EL (cell line): ENCODE results near the gene MPG.

Source experiments
- DNase-seq: peaks from one replicate; pipeline ENCODE4 v3.0.0-alpha.2; 2016

Gene MPG

DNA sequence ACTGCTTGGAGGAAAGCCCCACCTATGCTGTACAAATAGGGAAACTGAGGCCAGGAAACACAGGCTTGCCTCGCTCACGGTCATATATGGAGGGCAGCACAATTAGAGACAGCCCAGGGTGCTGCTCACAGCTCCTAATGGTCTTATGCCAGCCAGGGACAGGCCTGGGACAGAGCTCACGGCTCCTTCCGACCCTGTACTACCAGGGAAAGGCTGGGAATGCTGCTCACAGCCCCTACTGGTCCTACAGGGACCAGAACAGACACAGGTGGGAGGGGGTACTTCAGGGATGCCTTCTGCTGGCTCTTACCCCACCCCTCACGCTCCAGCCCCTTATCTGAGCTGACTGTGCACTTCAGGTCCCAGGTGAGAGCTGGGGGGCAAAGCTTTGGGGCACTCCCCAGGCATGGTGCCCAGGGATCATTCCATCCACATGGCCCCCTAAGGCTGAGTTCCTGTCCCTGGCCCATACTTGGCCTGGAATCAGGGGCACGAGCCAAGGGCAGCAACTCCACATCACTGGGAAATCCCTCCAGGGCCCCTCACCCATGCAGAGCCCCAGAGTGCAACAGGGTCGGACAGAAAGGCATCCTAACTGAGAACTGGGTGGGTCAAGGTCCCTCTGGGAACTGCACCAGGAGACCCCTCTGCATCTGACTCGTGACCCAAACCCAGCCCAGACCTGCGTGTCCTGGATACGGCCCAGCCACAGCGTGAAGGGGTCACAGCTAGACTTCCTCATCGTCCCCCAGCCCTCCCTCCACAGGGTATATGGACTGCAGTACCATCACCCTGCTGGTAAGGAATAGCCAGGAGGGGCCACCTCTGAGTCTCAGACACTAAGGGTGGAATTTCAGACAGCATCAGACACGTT, 11.5 kb upstream of the MPG start:
- no peak for DNase-seq

DNA sequence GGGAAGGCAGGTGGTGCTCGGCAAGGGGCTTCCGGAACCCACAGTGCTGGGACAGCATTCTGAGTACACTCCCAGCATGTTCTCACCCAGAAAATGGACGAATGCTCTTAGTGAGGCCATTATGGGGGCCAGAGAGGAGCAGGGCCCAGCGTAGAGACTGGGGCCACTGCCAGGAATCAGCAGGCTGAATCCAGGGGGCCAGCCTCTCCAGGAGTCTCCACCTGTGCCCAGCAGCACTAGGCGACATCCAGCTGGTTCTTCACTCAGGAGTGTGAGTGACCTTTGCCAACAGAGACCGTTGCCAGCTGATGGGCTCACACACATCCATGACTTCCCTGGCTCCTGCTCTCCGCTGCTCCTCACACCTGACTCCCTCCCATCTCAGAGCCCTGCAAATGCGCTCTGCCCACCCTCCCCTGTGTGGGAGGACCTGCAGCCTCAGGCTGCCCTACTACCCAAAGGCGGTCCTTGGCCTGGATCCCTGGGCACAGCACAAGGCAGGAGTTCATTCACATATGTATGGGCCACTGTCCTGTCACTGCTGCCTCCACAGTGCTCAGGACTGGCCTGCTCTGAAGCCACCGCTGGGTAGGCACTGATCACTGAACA, 10.7 kb upstream of the MPG start:
- no peak for DNase-seq

- peak; percentile 66 for DNase-seq
These were observed 9.9 kb upstream of the MPG start for GRCh38 chr16:67884-68789.

DNA sequence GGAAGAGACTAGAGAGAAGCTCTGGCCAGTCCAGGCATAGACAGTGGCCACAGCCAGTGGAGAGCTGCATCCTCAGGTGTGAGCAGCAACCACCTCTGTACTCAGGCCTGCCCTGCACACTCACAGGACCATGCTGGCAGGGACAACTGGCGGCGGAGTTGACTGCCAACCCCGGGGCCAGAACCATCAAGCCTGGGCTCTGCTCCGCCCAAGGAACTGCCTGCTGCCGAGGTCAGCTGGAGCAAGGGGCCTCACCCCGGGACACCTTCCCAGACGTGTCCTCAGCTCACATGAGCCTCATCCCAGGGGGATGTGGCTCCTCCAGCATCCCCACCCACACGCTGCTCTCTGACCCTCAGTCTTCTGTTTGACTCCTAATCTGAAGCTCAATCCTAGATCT, 8.8 kb upstream of the MPG start:
- DNase-seq, result no peak

DNA sequence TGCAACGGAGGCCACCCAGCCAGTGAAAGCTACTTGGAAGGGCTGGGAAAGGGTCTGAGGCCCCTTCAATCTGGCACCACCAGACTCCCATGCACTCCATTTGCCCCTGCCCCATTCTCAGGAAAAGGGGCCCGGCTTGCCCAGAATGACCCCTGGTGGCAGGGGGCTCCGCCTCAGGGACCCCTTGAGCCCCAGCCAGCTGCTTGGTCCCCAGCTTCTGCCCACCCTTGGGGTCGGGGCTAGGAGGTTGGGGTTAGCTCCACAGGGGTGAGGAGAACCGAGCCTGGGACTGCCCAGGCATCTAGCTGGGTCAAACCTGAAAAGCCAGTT, 6.8 kb upstream of the MPG start:
- DNase-seq, result no peak

- peak; percentile 89 for DNase-seq
These were observed 6.3 kb upstream of the MPG start for GRCh38 chr16:71540-72401.

GRCh38 chr16:72561-73548, 5.2 kb upstream of the MPG start, which contains the start of gene RHBDF1:
Gene RHBDF1, minus strand, starts transcription at chr16:72631. Its CDS starts 7,616 bp downstream, at chr16:65015.
- DNase-seq, result peak; percentile 66

GRCh38 chr16:74051-74746, 3.8 kb upstream of the MPG start:
- DNase-seq, result no peak

DNA sequence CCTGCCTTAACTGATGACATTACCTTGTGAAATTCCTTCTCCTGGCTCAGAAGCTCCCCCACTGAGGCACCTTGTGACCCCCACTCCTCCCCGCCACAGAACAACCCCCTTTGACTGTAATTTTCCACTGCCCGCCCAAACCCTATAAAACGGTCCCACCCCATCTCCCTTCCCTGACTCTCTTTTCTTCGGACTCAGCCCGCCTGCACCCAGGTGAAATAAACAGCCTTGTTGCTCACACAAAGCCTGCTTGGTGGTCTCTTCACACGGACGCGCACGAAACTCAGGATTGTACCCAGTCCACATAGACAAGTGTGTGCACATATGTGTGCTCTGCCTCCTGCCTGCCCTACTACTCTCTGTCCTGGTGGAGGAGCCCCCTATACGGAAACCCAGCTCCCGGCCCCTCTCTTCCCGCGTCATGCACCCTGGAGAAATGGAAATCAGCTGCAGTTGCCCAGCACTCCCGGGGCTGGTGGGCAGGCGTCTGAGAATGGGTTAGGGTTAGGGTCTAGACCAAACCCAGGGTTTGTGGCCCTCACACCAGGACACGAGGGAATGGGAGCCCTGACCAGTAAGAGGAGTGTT, 3.2 kb upstream of the MPG start:
- DNase-seq, result no peak

- peak; percentile 85 for DNase-seq
These were observed 2.2 kb upstream of the MPG start for GRCh38 chr16:75580-76501.

DNA sequence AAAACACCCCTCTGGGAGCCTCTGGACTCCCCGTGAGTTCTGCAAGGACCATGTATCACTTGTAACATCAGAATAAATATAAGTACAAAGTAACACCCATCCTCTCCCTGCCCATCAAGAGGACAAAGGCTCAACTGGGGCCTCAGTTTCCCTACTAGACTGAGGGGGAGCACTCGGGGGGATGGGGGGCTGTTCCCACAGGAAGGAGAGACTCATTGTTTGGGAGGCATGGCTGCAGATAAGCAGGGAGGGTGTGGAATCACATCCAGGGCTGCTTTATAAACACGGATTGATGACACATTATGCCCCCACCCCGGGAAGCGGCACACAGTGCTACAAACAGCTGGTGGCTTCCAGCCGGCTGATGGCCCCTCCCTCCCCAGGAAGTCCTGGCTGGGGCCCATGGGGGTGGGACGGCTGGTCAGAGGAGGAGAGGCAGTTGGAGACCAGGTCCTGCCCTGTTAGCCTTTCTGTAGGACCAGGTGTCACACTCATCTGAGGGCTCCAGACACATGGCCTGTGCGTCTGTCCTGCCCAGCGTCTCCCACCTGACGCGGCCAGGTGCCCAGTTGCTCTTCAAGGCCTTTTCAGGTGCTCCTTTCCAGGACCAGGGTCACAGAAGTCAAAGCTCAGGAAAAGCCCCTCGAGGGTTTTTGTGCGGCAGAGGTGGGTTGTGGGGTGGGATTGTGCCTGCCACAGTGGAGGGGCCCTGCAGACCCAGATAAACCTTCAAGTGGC, 1.3 kb upstream of the MPG start:
- DNase-seq, result peak; percentile 88

DNA sequence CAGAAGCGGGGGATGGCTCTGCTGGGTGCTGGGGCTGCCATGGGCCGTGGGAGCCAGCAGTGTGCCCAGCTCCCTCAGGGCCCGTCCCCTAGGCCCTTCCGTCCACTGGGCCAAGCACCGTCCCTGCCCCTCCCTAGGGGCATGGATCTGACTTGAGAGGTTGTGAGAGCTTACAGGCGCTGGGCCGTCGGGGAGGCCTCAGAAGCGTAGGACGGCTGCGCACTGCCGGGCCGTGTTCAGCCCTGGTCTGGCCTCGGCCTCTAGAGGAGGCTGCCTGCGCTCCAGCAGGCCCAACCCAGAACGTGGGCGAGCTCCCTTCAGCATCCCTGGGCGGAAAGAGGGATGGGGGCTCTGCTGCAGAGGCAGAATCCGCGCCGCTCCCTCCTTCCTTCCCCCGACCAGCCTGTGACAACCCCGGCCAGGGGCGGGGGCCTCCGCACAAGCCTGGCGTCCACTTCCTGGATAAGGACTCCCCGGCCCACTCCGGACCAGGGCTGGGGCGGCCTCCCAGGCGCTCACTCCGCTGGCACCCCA, 685 bp upstream of the MPG start:
- peak; percentile 66 for DNase-seq

DNA sequence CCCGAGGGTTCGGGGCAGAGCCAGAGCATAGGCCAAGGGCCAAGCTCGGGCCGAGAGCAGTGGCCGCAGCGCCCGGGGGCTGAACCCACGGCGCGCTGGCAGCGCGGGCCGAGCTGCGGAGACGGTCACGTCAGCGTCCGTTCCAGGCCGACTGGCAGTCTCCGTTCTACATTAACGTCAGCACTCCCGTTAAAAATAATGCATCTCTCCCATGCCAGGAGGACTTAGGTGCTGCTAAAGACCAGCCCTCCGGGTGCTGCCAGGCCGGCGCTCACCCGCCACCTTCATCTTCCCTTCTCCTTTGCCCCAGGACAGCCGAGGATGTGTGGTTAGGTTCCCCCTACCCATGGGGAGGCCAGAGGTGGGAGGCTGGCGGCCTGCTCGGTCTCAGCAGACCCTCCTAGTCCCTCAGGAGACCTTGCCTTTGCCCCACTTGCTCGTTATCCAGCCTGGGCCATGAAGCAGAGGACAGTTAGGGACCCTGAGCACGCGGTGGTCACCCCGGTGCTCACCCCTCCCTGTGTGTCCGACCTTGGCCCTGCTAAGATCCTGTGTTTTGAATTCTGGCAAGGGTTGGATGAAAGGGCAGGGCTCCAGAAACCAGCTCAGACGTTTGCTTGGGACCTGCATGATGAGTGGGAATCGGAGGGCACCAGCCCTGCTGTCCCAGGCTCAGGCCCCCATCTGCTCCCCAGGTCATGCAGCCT, 572 bp downstream of the MPG start:
- peak; percentile 32 for DNase-seq

DNA sequence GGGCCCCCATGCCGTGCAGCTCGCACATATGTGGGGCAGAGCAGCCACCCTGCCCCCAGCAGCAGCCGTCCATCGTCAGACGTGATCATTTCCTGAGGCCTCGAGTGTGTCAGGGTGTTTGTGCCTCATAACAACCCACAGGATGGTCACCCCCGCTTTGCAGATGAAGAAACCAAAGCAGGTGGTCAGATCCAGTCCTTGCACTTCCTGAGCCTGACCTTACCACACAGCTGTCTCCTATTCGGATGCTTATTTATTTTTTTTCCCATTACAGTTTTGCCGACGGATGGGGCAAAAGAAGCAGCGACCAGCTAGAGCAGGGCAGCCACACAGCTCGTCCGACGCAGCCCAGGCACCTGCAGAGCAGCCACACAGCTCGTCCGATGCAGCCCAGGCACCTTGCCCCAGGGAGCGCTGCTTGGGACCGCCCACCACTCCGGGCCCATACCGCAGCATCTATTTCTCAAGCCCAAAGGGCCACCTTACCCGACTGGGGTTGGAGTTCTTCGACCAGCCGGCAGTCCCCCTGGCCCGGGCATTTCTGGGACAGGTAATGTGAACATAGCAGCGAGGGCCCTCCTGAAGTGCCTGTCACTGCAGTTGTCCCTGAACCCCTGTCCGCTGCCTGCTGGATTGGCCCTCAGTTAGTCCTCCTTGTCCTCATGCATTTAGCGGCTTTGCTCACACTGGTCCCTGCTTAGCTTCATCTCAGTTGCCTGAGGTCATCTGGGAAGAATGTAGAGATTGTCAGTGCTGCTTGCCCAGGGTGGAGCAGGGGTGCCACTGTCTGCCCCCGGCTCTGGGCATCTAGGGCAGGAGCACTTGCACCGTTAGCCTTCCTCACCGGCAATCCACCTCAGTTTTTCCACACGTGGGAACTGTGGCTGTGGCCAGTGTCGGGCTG, 1.4 kb downstream of the MPG start:
- peak; percentile 34 for DNase-seq

GRCh38 chr16:83060-83603, 5.1 kb downstream of the MPG start:
- DNase-seq, result no peak
